Skin epidermis (tissue), 12 donors: ENCODE measurements around the gene BRIP1.

ENCODE experiments used
- H3K27ac ChIP-seq, 21 experiments: fragments of 200-600 bp; sonication (generic) in 11 of 21; one replicate each; pipeline ENCODE4 v1.5.0; 2020; ENCODE audit warnings: mild to moderate bottlenecking in 3 of 21, inconsistent platforms in 2 of 21, moderate library complexity in 2 of 21
- H3K4me3 ChIP-seq, 7 experiments: fragments of 200-600 bp; sonication (generic) in 2 of 7; one replicate each; pipeline ENCODE4 v1.5.0; 2020; ENCODE audit warnings: inconsistent platforms in 2 of 7, mild to moderate bottlenecking in 2 of 7, moderate library complexity in 1 of 7

Gene BRIP1

DNA sequence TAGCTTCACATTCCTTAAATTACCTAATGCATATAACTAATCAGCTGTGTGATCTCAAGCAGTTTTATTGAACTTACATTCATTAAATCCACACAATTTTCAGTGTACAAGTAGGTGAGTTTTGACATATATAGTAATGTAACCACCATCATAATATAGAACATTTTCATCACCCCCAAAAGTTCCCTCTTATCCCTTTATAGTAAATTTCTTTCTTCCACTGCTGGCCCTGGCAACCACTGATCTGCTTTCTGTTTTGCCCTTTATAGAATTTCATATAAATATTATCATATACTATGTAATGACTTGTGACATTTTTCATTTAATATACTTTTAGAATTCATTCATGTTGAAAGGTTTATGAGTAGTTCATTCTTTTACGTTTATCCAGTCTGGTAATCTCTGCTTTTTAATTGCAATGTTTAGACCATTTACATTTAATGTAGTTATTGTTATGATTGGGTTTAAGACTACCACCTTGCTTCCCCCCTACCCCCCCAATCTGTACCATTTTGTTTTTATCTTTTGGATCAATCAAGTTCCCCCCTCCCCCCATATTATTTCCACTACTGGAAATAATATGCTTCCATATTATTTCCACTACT is 147.0 kb downstream of the BRIP1 start:
- Histone ChIP-seq H3K27ac (no peak overlapping the region), H3K4me3 (no peak overlapping the region)

DNA sequence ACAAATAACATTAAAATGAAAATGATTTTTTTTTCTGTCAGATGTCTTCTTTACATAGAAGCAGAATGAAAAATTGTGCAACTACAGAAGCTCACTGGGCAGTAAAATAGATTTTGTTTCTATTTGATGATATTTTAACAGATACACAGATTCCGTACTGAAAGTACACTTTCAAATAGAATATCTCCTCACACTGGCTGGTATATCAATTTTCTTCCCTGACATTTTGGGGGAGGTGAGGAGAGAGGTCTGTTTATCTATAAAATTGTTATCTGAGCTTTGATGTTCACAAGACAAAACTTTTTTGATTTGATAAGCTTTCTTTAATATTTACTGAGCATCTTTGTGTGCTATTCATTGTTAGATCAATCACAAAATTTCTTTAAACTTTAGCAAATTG is 148.0 kb downstream of the BRIP1 start:
- Histone ChIP-seq H3K4me3 (no peak overlapping the region), H3K27ac (no peak overlapping the region)

DNA sequence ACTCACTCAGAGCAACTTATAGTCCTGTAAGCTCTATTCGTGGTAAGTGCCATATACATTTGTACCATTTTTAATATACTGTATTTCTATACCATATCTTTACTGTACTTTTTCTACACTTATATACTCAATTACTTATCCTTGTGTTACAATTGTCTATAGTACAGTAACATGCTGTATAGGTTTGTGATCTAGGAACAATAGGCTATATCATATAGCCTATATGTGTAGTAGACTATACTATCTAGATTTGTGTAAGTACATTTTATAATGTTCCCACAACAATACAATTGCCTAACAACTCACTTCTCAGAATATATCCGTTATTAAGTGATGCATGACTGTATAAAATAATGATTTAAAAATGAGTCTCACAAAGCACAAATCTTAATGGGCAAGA is 149.0 kb downstream of the BRIP1 start:
- Histone ChIP-seq H3K27ac (no peak overlapping the region), H3K4me3 (no peak overlapping the region)

DNA sequence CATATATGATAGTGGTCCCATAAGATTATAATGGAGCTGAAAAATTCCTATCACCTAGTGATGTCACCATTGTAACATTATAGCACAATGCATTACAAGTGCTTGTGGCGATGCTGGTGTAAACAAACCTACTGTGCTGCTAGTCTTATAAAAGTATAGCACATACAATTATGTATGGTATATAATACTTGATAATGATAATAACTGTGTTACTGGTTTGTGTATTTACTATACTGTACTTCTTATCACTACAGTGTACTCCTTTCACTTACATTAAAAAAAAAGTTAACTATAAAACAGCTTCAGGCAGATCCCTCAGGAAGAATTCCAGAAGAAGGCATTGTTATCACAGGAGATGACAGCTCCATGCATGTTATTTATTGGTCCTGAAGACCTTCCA is 150.3 kb downstream of the BRIP1 start:
- H3K4me3 ChIP-seq = no peak overlapping the region
- no peak overlapping the region for H3K27ac ChIP-seq

DNA sequence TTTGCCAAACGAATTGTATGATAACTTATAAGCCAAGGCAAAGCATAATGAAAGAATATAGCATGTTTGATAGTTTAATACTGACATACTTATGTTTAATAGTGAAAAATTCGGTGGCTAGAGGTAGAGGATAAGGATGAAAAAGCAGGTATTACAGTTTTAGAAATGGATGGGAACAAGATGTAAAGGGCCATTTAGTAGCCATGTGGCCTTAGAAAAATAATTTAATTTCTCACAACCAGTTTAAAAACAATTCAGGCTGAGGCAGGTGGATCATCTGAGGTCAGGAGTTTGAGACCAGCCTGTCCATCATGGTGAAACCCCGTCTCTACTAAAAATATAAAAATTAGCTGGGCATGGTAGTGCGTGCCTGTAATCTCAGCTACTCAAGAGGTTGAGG is 152.8 kb downstream of the BRIP1 start:
- no peak overlapping the region for H3K27ac ChIP-seq
- no peak overlapping the region for H3K4me3 ChIP-seq

DNA sequence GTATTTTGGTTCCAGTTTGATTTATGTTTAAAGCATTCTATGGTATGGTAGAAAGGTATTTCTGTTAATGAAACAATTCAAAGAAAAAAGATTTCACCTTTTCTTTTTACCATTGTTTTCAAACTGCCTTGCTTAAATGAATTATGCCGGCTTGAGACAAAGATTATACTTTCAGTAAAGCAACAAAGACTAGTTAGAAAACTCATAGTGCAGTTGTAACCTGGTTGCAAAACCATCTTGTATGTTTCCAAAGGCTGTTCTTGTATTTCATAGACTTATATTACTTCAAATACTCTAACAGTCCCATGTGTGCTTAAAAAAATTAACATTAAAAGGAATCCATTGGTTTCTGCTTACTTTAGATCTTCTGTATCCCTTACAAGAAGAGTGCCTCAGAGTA is 153.8 kb downstream of the BRIP1 start:
- no peak overlapping the region for H3K4me3 ChIP-seq
- no peak overlapping the region for H3K27ac ChIP-seq

DNA sequence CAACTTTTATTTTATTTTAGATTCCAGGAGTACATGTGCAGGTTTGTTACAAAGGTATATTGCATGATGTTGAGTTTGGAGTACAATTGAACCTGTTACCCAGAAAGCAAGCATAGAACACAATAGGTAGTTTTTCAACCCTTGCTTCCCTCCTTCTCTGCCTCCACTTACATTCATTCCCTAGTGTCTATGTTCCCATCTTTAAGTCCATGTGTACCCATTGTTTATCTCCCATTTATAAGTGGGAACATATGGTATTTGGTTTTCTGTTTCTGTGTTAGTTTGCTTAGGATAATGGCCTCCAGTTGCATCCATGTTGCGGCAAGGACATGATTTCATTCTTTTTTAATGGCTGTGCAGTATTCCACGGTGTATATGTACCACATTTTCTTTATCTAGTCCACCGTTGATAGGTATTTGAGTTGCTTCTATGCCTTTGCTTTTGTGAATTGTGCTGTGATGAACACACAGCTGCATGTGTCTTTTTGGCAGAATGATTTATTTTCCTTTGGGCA is 158.3 kb downstream of the BRIP1 start:
- Histone ChIP-seq H3K27ac (no peak overlapping the region), H3K4me3 (no peak overlapping the region)

DNA sequence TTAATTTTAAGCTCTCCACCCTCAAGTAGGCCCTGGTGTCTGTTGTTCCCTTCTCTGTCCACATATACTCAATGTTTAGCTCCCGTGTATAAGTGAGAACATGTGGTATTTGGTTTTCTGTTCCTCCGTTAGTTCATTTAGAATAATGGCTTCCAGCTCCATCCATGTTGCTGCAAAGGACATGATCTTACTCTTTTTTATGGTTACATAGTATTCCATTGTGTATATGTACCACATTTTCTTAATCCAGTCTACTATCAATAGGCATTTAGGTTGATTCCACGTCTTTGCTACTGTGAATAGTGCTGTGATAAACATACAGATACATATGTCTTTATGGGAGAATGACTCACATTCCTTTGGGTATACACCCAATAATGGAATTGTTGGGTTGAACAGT is 160.9 kb downstream of the BRIP1 start:
- Histone ChIP-seq H3K27ac (no peak overlapping the region), H3K4me3 (no peak overlapping the region)

DNA sequence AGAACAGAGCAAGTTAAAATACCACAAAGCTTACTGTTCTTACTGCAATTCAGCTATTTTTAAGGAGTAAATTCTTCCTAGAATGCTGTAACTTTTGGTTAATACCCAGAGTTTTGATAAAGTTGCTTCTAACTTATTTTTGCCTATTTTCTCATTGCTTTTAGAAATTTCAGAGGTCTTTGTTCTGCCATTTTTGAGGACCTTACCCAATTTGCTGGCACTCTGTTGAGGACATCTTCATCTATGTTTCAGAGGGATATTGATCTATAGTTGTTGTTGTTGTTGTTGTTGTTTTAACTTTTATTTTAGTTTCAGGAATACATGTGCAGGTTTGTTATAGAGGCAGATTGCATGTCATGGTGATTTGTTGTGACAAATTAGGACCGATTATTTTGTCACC is 161.3 kb downstream of the BRIP1 start:
- no peak overlapping the region for H3K27ac ChIP-seq
- no peak overlapping the region for H3K4me3 ChIP-seq

DNA sequence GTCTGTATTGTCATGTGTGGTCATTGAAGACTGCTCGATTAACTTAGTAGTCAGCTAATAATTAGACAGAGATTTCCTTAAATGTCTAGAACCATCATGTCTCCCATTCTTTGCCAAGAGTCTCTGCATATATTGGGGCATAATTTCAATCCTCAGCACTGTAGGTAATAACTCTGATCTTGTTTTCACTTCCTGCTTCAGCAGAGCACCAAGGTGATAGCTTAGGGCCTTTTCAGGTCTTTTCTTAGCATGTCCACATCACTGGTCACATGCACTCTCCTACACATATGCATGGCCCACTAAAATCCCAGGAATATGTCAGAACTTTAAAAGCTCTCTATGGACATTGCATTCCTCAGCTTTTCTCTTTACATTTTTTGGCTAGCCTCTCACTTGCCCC is 162.0 kb downstream of the BRIP1 start:
- H3K27ac ChIP-seq = no peak overlapping the region

DNA sequence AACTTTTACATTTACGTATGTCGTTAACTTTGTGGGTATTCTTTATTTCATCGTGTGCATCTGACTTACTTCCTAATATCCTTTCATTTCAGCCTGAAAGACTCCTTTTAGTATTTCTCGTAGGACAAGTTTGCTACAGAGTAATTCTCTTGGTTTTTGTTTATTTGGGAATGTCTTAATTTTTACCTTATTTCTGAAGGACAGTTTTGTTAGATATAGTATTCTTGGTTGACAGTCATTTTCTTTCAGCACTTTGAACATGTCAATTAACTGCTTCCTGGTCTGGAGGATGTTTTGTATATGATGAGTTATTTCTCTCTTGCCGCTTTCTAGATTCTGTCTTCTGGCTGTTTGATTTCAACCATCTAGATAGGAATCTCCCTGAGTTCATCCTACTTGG is 163.1 kb downstream of the BRIP1 start:
- no peak overlapping the region for H3K27ac ChIP-seq
- H3K4me3 ChIP-seq = no peak overlapping the region

More for the DNA sequence above, 162.0 kb downstream of the BRIP1 start:
- H3K4me3 ChIP-seq = no peak overlapping the region

DNA sequence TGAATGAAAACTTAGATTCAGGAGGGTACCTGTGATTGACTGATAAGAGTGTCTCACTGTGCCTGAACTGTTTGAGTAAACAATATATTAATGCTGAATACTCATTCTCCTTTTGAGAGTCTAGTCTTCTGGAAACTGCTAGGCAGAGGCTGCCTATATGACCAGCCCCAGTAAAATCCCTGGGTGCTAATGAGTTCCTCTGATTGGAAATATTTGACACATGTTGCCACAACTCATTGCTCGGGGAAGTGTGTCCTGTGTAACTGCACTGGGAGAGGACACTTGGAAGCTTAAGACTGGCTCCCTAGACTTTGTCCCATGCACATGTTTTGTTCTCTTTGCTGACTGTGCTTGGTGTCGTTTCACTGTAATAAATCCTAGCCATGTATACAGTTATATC is 163.6 kb downstream of the BRIP1 start:
- Histone ChIP-seq H3K27ac (no peak overlapping the region), H3K4me3 (no peak overlapping the region)

DNA sequence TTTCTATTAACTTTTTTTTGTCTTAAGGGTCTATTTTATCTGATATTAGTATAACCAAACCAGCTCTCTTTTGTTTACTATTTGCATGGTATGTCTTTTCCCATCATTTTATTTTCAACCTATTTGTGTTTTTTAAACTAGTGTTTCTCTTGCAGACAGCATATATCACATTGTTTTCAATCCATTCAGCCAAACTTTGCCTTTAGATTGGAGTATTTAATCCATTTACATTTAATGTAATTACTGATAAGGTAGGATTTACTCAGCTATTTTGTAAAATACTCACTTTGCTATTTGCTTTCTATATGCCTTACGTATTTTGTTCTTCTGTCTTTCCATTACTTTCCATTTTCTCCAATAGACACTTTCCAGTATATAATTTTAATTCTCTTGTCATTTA is 164.3 kb downstream of the BRIP1 start:
- H3K27ac ChIP-seq = no peak overlapping the region

DNA sequence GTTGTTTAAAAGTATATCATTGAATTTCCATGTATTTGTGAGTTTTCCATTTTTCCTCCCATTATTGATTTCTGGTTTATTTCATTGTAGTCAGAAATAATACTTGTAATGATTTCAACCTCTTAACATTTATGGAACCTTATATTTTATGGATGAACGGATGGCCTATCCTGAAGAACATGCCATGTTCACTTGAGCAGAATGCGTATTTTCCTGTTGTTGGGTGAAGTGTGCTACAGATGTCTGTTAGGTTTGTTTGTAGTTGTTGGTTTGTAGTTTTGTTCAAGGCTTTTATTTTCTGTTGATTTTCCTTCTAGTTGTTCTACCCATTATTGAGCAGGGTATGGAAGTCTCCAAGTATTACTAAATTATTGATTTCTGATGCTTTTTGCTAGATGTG is 165.1 kb downstream of the BRIP1 start:
- Histone ChIP-seq H3K4me3 (no peak overlapping the region), H3K27ac (no peak overlapping the region)

More for the DNA sequence above, 164.3 kb downstream of the BRIP1 start:
- H3K4me3 ChIP-seq = no peak overlapping the region

DNA sequence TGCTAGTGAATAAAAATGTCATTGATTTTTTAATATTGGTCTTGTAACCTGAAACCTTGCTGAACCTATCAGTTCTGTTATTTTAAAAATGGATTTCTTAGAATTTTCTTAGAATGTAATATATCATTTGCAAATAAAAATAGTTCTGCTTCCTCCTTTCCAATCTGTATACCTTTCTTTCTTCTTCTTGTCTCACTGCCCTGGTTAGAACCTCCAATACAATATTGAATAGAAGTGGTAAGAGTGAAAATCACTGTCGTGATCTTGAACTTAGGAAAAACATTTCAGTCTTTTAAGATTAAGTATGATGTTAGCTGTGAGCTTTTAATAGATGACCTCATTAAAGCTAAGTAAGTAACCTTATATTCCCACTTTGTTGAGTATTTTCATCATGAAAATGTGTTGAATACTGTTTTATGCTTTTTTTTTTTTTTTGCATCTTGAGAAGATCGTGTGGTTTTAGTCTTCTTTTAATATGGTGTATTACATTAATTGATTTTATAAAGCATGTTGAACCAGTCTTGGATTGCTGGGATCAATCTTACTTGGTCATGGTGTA is 167.5 kb downstream of the BRIP1 start:
- Histone ChIP-seq H3K4me3 (no peak overlapping the region), H3K27ac (no peak overlapping the region)

DNA sequence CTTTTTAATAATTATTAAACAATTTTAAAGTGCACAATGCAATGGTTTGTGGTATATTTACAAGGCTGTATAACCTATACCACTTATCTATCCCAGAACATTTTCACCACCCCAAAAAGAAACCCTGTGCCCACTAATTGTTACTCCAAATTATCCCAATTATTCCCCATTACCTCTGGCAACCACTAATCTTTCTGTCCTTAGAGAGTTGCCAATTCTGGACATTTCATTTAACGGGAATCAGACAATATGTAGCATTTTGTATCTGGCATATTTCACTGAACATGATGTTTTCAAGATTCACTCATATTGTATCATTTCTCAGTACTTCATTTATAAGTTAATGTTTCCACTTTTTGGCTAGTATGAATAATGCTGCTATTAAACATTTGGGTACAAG is 169.2 kb downstream of the BRIP1 start:
- H3K4me3 ChIP-seq = no peak overlapping the region

DNA sequence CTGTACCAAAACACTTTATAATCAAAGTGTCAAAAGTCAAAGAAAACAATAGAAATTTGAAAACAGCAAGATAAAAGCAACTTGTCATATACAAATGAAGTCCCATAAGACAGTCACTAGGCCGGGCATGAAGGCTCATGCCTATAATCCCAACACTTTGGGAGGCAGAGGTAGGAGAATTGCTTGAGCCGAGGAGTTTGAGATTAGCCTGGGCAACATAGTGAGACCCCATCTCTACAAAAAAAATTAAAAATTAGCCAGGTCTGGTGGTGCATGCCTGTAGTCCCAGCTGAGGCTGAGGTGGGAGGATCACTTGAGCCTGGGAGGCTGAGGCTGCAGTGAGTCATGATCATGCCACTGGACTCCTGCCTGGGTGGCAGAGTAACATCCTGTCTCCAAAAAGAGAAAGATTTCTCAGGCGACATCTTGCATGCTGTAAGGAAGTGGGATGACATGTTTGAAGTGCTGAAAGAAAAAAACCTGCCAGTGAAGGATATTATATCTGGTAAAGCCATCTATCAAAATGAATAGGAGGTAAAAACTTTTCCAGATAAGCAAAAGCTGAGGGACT is 173.6 kb downstream of the BRIP1 start:
- Histone ChIP-seq H3K27ac (no peak overlapping the region), H3K4me3 (no peak overlapping the region)

More for the DNA sequence above, 169.2 kb downstream of the BRIP1 start:
- no peak overlapping the region for H3K27ac ChIP-seq

DNA sequence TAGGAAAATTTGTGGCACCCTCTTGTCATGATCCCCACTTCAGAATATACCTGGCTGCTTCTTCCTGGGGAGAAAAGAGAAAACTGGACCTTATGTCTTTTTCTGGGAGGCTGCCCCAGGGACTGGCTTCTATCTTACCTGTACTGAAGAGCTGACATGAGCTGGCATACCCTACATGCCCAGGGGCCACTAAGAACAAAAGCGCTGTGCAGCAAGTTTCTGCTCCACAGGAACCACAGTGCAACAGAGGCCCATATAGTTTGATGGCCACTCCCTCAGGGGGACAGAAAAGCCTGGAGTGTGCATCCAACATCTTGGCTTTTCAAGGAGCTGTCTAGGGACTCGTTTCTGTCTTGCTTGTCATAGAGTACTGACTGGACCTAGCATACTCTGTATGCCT is 175.6 kb downstream of the BRIP1 start:
- no peak overlapping the region for H3K27ac ChIP-seq

DNA sequence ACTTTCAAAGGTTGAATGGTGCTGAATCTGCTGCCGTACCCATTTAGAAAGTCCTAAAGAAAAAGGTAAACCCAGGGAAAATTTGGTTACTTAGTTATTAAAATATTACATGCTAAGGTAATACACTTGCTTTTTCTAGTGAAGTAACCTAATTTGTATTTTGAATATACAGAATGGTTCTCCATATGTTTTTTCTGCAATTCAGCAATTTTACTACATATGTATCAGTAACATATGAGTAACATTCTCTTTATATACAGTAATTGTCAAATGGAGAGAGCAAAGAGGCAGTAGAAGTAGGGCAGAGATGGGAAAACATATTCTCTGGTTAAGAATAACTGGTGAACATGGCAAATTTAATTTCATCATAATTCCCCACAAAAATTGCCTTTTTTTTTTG is 177.2 kb downstream of the BRIP1 start:
- Histone ChIP-seq H3K27ac (no peak overlapping the region), H3K4me3 (no peak overlapping the region)

More for the DNA sequence above, 175.6 kb downstream of the BRIP1 start:
- no peak overlapping the region for H3K4me3 ChIP-seq

DNA sequence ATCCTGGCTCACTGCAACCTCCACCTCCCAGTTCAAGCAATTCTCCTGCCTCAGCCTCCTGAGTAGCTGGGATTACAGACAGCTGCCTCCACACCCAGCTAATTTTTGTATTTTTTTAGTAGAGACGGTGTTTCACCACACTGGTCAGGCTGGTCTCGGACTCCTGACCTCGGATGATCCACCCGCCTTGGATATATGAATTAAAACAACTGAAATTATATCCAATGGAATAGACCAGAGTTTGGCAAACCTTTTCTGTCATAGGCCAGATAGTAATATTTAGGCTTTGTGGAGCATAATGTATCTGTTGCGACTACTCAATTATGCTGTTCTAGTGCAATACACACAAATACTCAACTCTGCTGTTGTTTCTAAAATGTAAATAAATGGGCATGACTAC is 178.5 kb downstream of the BRIP1 start:
- Histone ChIP-seq H3K27ac (no peak overlapping the region), H3K4me3 (no peak overlapping the region)

DNA sequence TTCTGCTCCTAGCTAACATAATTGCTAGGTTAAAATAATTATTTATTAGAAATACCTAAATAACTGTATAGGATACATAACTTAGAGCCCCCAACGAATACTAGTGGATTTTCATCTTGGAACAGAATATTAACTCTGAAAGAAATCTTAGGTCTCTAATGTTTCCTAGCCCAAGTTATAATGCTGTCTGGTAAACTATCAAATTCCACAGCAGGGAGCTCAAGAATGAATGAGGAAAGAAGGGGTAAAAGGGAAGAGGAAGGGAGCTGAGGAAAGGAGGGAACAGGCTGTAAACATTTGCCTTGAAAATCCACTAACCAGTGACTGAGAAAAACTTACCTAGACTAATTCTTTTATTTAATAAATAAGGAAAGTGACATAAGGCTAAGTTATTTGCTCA is 179.2 kb downstream of the BRIP1 start:
- Histone ChIP-seq H3K27ac (no peak overlapping the region), H3K4me3 (no peak overlapping the region)

DNA sequence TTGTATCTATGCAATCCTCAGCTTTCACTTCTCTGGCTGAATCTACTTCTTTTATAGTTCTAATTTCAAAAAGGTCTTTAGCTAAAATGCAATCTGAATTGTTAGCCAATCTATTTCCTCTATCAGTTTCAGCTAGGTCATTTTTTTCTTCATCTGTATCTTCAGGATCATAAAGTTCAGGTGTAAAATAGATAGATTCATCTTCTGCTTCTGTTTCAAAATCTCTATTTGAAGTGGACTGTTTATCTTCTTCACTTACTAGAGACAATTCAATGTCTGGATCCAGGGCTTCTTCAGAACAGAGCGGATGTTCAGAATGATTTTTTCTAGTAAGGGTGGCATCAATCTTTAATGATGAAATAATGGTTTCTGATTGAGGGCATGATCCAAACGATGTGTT is 179.9 kb downstream of the BRIP1 start:
- Histone ChIP-seq H3K4me3 (no peak overlapping the region), H3K27ac (no peak overlapping the region)
